ENCODE results near the gene TIMM17A.

TIMM17A gene

DNA sequence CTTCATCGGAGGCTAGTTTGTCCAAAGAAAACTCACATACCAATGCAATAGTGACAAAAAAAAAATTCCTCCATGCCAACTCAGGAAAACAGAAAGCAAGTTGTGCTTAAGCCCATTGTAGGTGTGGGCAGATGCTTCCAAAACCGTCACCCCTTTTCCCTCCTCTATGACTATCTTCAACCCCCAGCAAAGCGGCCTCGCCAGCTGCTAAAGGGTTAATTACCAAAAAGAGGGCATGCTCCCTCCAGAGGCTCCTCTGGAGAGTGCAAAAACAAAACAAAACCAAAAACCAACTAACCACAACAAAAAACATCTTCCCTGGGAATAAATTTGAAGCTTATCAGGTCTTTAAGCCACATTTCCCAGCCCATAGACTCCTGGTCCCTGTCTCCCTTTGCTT is 10.1 kb upstream of the TIMM17A start:
- ATAC-seq = peak; percentile 9

DNA sequence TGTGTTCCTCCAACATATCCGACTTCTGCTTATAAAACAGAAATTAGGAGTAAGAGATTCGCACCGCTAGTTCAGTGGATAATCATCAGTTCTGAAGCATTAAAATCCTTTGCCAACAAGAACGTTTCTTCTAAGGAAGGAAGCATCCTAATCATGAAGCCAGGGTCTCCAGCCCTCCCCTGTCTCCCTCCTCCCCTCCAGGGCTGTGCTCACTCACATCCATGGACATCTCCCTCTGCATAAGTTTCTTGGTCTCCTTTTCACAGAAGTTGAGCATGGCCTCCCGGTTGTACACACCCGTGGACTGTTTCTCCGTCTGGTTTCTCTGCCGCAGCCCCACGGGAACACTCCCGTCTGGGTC is 9.5 kb upstream of the TIMM17A start:
- TF ChIP-seq, protein P1, sequence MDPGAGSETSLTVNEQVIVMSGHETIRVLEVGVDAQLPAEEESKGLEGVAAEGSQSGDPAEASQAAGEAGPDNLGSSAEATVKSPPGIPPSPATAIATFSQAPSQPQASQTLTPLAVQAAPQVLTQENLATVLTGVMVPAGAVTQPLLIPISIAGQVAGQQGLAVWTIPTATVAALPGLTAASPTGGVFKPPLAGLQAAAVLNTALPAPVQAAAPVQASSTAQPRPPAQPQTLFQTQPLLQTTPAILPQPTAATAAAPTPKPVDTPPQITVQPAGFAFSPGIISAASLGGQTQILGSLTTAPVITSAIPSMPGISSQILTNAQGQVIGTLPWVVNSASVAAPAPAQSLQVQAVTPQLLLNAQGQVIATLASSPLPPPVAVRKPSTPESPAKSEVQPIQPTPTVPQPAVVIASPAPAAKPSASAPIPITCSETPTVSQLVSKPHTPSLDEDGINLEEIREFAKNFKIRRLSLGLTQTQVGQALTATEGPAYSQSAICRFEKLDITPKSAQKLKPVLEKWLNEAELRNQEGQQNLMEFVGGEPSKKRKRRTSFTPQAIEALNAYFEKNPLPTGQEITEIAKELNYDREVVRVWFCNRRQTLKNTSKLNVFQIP (CRISPR knock-in tag; IDR thresholded peaks at IDR 0.05; ENCODE audit: borderline replicate concordance, low read depth) = no peak
- TF ChIP-seq ESRRG (CRISPR knock-in tag; IDR thresholded peaks at IDR 0.05) = no peak
- TF ChIP-seq, protein P2, sequence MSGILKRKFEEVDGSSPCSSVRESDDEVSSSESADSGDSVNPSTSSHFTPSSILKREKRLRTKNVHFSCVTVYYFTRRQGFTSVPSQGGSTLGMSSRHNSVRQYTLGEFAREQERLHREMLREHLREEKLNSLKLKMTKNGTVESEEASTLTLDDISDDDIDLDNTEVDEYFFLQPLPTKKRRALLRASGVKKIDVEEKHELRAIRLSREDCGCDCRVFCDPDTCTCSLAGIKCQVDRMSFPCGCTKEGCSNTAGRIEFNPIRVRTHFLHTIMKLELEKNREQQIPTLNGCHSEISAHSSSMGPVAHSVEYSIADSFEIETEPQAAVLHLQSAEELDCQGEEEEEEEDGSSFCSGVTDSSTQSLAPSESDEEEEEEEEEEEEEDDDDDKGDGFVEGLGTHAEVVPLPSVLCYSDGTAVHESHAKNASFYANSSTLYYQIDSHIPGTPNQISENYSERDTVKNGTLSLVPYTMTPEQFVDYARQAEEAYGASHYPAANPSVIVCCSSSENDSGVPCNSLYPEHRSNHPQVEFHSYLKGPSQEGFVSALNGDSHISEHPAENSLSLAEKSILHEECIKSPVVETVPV (CRISPR knock-in tag; IDR thresholded peaks at IDR 0.05) = no peak
- TF ChIP-seq, protein P3, sequence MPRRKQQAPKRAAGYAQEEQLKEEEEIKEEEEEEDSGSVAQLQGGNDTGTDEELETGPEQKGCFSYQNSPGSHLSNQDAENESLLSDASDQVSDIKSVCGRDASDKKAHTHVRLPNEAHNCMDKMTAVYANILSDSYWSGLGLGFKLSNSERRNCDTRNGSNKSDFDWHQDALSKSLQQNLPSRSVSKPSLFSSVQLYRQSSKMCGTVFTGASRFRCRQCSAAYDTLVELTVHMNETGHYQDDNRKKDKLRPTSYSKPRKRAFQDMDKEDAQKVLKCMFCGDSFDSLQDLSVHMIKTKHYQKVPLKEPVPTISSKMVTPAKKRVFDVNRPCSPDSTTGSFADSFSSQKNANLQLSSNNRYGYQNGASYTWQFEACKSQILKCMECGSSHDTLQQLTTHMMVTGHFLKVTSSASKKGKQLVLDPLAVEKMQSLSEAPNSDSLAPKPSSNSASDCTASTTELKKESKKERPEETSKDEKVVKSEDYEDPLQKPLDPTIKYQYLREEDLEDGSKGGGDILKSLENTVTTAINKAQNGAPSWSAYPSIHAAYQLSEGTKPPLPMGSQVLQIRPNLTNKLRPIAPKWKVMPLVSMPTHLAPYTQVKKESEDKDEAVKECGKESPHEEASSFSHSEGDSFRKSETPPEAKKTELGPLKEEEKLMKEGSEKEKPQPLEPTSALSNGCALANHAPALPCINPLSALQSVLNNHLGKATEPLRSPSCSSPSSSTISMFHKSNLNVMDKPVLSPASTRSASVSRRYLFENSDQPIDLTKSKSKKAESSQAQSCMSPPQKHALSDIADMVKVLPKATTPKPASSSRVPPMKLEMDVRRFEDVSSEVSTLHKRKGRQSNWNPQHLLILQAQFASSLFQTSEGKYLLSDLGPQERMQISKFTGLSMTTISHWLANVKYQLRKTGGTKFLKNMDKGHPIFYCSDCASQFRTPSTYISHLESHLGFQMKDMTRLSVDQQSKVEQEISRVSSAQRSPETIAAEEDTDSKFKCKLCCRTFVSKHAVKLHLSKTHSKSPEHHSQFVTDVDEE (CRISPR knock-in tag; IDR thresholded peaks at IDR 0.05) = no peak
- TF ChIP-seq, protein P4, sequence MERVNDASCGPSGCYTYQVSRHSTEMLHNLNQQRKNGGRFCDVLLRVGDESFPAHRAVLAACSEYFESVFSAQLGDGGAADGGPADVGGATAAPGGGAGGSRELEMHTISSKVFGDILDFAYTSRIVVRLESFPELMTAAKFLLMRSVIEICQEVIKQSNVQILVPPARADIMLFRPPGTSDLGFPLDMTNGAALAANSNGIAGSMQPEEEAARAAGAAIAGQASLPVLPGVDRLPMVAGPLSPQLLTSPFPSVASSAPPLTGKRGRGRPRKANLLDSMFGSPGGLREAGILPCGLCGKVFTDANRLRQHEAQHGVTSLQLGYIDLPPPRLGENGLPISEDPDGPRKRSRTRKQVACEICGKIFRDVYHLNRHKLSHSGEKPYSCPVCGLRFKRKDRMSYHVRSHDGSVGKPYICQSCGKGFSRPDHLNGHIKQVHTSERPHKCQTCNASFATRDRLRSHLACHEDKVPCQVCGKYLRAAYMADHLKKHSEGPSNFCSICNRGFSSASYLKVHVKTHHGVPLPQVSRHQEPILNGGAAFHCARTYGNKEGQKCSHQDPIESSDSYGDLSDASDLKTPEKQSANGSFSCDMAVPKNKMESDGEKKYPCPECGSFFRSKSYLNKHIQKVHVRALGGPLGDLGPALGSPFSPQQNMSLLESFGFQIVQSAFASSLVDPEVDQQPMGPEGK (CRISPR knock-in tag; IDR thresholded peaks at IDR 0.05; ENCODE audit: borderline replicate concordance) = no peak
- TF ChIP-seq ISL1 (CRISPR knock-in tag; IDR thresholded peaks at IDR 0.05) = no peak
- no peak for TF ChIP-seq ZC3H10 (CRISPR knock-in tag; IDR thresholded peaks at IDR 0.05)
- TF ChIP-seq, protein P5, sequence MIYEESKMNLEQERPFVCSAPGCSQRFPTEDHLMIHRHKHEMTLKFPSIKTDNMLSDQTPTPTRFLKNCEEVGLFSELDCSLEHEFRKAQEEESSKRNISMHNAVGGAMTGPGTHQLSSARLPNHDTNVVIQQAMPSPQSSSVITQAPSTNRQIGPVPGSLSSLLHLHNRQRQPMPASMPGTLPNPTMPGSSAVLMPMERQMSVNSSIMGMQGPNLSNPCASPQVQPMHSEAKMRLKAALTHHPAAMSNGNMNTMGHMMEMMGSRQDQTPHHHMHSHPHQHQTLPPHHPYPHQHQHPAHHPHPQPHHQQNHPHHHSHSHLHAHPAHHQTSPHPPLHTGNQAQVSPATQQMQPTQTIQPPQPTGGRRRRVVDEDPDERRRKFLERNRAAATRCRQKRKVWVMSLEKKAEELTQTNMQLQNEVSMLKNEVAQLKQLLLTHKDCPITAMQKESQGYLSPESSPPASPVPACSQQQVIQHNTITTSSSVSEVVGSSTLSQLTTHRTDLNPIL (CRISPR knock-in tag; IDR thresholded peaks at IDR 0.05; ENCODE audit: low read depth) = no peak
- TF ChIP-seq BACH2 (CRISPR knock-in tag; IDR thresholded peaks at IDR 0.05; ENCODE audit: borderline replicate concordance) = no peak
- TF ChIP-seq ZFP3 (CRISPR knock-in tag; IDR thresholded peaks at IDR 0.05) = no peak
- TF ChIP-seq ZNF565 (CRISPR knock-in tag; conservative IDR thresholded peaks at IDR 0.05; ENCODE audit: low read depth) = no peak
- no peak for TF ChIP-seq CSDC2 (CRISPR knock-in tag; IDR thresholded peaks at IDR 0.05)
- TF ChIP-seq ZNF8 (CRISPR knock-in tag; IDR thresholded peaks at IDR 0.05) = no peak
- TF ChIP-seq OSR1 (CRISPR knock-in tag; IDR thresholded peaks at IDR 0.05) = no peak
- TF ChIP-seq ARNTL (CRISPR knock-in tag; IDR thresholded peaks at IDR 0.05; ENCODE audit: borderline replicate concordance, low read depth) = no peak
- peak; percentile 26 for ATAC-seq

More for the DNA sequence above, 10.1 kb upstream of the TIMM17A start:
- TF ChIP-seq ISL1 (CRISPR knock-in tag; IDR thresholded peaks at IDR 0.05) (no peak), SNAI2 (CRISPR knock-in tag; IDR thresholded peaks at IDR 0.05) (no peak), ZFP30 (CRISPR knock-in tag; IDR thresholded peaks at IDR 0.05) (no peak), ZNF565 (CRISPR knock-in tag; conservative IDR thresholded peaks at IDR 0.05; ENCODE audit: low read depth) (no peak), GLIS3 (CRISPR knock-in tag; IDR thresholded peaks at IDR 0.05) (no peak)
- TF ChIP-seq, protein P5 (CRISPR knock-in tag; IDR thresholded peaks at IDR 0.05; ENCODE audit: low read depth) = no peak
- TF ChIP-seq, protein P4 (CRISPR knock-in tag; IDR thresholded peaks at IDR 0.05; ENCODE audit: borderline replicate concordance) = no peak

Data from SK-N-SH treated with all-trans-retinoic acid at 6 μM for 48 hours (cell line).